RWPE1 (cell line): Measurements from ENCODE around the gene ZNF19.

Experiments used
- CTCF ChIA-PET: fragments of 350-600 bp; sonication (Branson Sonifier 250); formaldehyde crosslinking; extraction: SDS; loops from one replicate; lab custom pipeline; 2021; lab: Yijun Ruan, JAX
- POLR2A ChIA-PET: fragments of 400-600 bp; formaldehyde crosslinking; extraction: SDS; loops from one replicate; lab custom pipeline; 2020; ENCODE audit warnings: antibody characterized with exemption; ENCODE audit not compliant: low non-redundant PET; lab: Yijun Ruan, JAX
- DNase-seq: peaks from one replicate; pipeline ENCODE4 v3.0.0; 2012; ENCODE audit warnings: low spot score
- H3K27ac ChIP-seq: fragments of 450-650 bp; 2 replicates; pipeline ENCODE4 v1.5.1; 2017
- CTCF ChIP-seq: fragments of 450-650 bp; conservative IDR thresholded peaks from 2 replicates; pipeline ENCODE4 v1.5.1; 2017; ENCODE audit warnings: low read depth, mild to moderate bottlenecking

The ZNF19 gene

DNA sequence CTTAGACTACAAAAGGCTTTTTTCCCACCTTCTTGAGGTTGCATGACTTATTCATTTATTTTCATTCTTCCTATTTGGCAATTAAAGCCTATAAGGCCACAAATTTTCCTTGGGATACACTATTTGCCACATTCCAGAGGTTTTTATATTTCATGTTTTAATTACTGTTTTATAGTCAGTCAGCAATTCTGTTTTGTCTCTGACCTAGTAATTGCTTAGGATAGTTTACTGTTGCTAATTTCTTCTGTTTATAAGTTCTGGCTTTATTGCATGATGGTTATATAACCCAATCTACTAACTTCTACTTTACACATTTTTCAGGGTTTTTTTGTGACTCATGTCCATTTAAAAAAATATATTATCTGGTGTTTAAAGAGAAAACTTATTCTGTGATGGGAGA lies 29.6 kb downstream of the ZNF19 start:
- no peak for TF ChIP-seq CTCF
- ChIA-PET POLR2A (no interaction called here), CTCF (no interaction called here)
- DNase-seq, result no peak
- no peak overlapping the region for H3K27ac ChIP-seq

DNA sequence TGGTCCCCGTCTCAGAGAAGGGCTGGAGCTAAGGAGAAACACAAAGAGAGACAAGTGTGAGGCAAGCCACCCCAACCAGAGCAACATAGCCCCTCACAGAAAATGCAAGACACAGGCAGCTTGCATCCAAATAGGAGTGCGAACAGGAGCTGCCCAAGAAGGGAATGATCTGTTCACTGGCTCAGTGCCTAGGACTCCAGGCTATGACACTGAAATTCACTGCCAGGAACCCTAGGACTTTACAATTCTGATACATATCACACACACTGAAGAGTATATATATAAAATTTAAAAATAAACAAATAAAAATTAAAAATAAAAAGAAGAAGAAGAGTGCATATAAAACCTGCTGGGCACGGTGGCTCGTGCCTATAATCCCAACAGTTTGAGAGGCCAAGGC lies 32.3 kb downstream of the ZNF19 start:
- no peak for DNase-seq
- ChIA-PET CTCF (no interaction called here), POLR2A (no interaction called here)
- no peak overlapping the region for H3K27ac ChIP-seq
- no peak for TF ChIP-seq CTCF

DNA sequence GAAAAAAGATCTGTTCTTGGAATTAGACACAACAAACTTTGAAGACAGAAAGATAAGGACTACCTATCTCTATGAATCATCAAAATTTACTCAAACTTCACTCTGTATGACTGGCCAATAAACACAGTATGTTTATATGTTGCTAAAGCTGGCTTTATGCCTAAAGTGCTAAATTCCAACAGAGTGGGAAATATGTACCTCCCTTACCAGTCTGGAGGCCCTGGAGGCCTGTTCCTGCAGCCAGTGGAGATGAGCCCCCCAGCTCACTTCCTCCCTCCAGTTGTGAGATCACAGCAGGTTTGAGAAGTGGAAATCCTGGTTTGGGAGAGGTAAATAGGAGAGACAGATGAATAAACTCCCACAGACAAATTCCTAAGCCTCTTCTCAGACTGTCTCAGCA lies 36.1 kb downstream of the ZNF19 start:
- no peak for TF ChIP-seq CTCF
- no peak for DNase-seq
- POLR2A ChIA-PET, result no interaction called here
- CTCF ChIA-PET, result no interaction called here
- H3K27ac ChIP-seq, result no peak overlapping the region

GRCh38 chr16:71449020-71449419 lies 40.1 kb downstream of the ZNF19 start:
- H3K27ac ChIP-seq, result no peak overlapping the region
- DNase-seq, result no peak
- CTCF ChIA-PET, result no interaction called here
- TF ChIP-seq CTCF, result no peak
- POLR2A ChIA-PET, result no interaction called here

DNA sequence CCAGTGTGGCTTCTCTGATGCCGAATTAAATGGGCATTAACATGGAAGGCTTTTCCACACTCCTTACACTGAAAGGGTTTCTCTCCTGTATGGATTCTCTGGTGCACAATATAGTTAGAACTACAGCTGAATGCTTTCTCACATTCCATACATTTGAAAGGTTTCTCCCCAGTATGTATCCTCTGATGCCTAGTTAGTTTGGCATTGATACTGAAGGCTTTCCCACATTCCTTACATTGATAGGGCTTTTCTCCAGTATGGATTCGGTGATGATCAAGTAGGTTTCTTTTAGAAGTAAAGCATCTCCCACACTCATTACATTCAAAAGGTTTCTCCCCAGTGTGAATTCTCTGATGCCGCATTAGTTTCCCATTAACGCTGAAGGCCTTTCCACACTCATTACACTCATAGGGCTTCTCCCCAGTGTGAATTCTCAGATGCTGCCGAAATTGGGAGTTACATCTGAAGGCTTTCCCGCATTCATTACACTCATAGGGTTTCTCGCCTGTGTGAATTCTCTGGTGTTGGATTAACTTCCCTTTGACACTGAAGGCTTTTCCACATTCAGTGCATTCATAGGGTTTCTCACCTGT lies 40.8 kb downstream of the ZNF19 start:
- no peak for TF ChIP-seq CTCF
- ChIA-PET POLR2A (no interaction called here), CTCF (no interaction called here)
- no peak for DNase-seq
- H3K27ac ChIP-seq, result no peak overlapping the region

GRCh38 chr16:71443714-71444113 lies 45.4 kb downstream of the ZNF19 start:
- no peak for DNase-seq
- H3K27ac ChIP-seq, result no peak overlapping the region
- POLR2A ChIA-PET, result no interaction called here
- CTCF ChIA-PET, result no interaction called here
- no peak for TF ChIP-seq CTCF

GRCh38 chr16:71442051-71442440 lies 47.1 kb downstream of the ZNF19 start, which contains the start of gene TLE7:
Gene TLE7 (minus strand): TSS chr16:71442054. CDS start chr16:71433324, 8,730 bp downstream.
- no peak within 1 kb of the TSS for H3K27ac ChIP-seq
- ChIA-PET POLR2A (no interaction called here), CTCF (no interaction called here)
- no peak for DNase-seq
- TF ChIP-seq CTCF, result no peak
